HG02678 (cell line): ENCODE data around the gene MISP.
"Not testable (repeated sequence)": the region's sequence is repeated elsewhere in the genome, so short reads cannot be mapped to it uniquely, and the experiment has no call there.

ENCODE experiments used
- ATAC-seq: cut with Tn5 transposase; IDR thresholded peaks from one replicate; pipeline ENCODE4 v1.9.1; 2021; ENCODE audit warnings: mild to moderate bottlenecking, moderate library complexity; ENCODE audit not compliant: unreplicated experiment

MISP gene

DNA sequence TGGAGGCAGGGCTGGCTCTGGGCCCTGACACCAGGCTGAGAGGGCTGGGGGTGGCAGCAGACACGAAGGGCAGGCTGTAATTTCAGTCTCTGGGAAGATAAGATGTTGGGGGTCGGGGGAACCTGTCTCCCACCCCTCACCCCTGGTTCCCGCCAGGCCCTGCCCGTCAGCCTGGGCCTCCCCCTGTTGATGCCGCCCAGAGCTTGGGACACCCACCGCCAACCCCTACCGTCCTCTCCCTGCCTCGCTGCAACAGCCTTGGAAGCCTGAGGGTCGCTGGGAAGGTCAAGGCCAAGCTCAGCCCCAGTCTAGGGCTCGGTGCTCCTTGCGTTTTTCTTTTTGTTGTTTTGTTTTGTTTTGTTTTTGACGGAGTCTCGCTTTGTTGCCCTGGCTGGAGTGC is 27.7 kb upstream of the MISP start:
- ATAC-seq, result no peak

- ATAC-seq, result no peak
These were observed 27.2 kb upstream of the MISP start for GRCh38 chr19:723714-724113.

GRCh38 chr19:725461-726089 is 25.3 kb upstream of the MISP start:
- ATAC-seq, result no peak

- ATAC-seq, result no peak
These were observed 23.6 kb upstream of the MISP start for GRCh38 chr19:726993-727956.

- ATAC-seq, result no peak
These were observed 22.9 kb upstream of the MISP start for GRCh38 chr19:728011-728410.

DNA sequence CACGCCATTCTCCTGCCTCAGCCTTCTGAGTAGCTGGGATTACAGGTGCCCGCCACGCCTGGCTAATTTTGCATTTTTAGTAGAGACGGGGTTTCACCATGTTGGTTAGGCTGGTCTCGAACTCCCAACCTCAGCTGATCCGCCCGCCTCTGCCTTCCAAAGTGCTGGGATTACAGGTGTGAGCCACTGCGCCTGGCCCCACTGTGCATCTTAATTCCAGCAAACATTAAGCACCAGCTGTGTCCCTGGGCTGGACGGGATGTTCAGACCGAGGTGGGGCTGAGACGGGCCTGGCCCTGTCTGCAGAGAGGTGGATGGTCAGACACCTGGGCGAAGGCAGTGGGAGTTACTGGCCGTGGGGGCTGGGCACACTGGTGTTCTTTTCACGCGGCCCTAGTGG is 21.3 kb upstream of the MISP start:
- ATAC-seq, result not testable (repeated sequence)

DNA sequence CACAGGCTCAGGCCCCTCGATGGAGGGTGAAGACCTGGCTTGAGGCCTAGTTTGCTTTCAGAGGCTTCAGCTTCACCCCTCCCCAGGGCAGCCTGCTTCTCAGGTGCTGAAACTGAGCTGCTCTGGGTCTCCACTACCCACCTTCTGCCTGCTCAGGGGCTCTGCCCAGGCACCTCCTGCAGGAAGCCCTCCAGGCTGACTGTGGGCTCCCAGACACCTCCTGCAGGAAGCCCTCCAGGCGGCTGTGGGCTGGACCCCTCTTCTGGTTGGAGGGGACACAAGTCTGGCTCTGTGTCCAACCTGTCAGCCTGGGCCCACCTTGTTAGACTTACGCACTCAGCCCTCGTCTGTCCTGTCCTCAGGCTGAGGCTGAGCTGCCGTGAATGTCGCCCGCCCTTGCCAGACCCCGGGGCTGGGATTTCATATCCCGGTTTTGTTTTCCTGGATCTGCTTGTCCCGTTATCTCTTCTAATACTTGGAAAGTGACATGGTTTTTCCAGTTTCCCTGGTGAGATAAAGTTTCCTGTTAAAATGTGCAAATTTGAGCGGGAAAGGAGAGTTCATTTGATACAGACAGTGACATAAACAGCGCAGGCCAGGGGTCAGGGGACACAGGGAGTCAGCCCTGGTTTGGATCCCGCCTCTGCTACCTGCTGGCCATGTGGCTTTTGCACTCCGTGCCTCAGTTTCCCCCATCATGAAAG is 20.8 kb upstream of the MISP start:
- ATAC-seq, result no peak

DNA sequence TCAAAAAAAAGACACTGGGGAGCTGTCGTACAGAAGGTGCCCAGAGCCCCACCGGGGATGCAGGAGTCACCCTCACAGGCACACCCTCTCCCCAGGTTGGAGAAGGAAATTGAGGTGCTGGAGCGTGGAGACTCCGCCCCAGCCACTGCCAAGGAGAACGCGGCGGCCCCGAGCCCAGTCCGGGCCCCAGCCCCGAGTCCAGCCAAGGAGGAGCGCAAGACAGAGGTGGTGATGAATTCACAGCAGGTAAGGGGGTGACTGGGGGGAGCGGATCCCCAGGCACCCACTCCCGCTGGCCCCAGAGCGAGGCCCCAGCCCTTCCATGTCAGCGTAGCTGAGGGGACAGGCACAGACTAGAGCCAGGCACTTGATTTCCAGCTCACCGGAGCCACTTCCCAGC is 19.9 kb upstream of the MISP start:
- ATAC-seq, result no peak

DNA sequence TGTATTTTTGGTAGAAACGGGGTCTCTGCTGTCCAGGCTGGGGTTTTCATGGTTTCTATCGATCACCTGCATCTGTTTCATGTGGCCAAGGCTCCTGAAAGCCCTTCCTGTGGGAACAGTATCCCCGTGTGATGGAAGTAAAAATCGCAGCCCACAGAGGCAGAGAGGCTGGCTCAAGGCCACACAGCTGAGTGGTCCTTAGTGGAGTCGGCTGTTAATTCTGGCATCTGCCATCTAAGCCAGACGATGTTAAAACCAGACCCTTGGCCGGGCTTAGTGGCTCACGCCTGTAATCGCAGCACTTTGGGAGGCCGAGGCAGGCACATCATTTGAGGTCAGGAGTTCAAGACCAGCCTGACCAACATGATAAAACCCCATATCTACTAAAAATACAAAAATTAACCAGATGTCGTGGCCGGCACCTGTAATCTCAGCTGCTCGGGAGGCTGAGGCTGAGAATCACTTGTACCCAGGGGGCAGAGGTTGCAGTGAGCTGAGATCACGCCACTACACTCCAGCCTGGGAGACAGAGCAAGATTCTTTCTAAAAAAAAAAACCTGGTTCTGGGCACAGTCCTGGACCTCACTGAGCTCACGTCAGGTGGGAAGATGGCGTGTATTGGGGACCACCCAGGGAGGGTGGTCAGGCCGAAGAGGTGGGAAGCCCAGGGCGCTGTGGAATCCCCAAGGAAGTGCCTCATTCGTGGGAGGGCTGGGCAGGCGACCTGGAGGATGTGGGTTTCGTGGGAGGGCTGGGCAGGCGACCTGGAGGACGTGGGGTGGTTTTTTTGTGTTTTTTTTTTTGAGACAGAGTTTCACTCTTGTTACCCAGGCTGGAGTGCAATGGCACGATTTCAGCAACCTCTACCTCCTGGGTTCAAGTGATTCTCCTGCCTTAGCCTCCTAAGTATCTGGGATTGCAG is 18.5 kb upstream of the MISP start:
- ATAC-seq, result no peak

DNA sequence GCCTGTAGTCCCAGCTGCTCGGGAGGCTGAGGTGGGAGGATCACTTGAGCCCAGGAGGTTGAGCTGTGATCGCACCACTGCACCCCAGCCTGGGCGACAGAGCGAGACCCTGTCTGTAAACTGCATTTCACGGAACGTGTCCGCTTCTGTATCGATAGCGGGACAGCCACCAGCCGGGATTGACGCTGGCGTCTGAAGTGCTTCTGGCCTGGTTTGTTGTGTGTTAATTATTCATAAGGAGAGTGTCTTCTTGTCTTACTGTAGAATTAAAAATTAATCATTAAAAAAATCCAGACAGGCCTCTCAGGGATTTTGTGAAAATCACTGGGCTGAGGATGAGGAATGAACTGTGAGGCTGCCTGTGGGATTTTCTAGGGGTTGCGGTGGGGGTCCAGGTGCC is 16.2 kb upstream of the MISP start:
- no peak for ATAC-seq

DNA sequence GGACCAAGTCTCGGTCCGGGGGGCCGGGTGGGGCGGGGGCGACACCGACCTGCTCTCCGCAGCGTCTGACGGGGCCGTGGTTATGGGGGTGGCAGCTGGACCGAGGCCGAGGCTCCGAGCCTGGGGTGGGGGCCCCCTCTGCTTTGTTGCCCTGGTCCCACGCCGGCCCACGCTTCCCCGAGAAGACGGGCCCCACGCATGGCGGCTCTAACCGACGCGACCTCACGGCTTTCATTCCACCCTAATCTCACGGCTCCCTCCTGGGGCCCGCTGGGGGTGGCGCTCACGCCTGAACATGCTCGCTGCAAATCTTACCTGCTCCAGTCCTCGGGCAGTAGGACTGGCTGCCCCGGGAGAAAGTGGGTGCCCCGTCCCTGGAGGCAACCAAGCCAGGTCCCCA is 14.8 kb upstream of the MISP start:
- no peak for ATAC-seq

GRCh38 chr19:737591-738093 is 13.3 kb upstream of the MISP start:
- ATAC-seq, result no peak

- no peak for ATAC-seq
These were observed 12.3 kb upstream of the MISP start for GRCh38 chr19:738509-739128.

DNA sequence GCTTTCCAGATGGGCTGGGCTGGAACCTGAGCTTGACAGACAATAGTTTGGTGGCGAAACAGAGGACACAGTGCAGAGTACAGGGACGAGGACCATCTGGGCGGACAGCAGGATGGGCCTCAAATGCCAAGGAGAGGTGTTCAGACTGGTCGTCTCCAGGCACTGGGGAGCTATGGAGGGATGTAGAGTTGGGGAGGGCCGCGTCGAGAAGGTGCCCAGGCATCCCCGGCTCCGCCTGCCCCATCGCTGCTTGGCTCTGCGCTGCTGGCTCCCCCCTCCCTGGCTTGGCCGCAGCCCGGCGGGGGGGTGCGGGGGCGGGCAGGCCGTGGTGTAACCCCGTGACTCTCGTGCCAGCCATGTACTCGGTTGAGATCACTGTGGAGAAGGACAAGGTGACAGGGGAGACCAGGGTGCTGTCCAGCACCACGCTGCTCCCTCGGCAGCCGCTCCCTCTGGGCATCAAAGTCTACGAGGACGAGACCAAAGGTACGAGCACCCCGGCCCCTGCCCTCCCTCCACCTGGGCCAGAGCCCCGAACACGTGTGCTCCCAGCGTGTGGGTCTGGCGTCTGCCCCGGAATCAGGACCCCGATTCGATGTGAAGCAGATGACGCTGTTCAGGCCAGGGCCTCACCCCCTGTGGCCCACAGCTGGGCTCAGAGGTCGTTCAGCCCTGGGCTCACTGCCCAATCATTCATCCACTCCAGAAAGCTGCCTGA is 10.8 kb upstream of the MISP start:
- no peak for ATAC-seq

DNA sequence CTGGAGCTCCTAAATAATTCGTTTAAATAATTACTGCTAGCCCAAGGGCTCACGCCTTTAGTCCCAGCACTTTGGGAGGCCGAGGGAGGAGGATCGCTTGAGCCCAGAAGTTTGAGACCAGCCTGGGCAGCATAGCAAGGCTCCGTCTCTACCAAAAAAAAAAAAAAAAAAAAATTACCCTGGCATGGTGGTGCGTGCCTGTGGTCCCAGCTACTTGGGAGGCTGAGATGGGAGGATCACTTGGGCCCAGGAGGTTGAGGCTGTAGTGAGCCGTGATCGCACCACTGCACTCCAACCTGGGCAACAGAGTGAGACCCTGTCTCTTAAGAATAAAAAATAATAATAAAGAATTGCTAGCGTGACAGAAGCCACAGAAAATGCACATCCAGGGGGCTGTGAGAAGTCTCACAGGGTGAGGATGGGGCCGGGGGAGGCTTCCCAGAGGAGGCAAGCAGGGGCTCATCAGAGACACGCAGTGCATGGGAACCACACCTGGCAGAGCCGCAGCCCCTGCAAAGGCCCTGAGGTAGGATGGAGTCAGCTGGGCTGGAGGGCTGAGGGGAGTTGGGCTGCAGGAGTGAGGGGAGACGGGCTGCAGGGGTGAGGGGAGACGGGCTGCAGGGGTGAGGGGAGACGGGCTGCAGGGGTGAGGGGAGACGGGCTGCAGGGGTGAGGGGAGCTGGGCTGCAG is 10.0 kb upstream of the MISP start:
- ATAC-seq, result not testable (repeated sequence)

- ATAC-seq, result no peak
These were observed 9.3 kb upstream of the MISP start for GRCh38 chr19:741506-742131.

DNA sequence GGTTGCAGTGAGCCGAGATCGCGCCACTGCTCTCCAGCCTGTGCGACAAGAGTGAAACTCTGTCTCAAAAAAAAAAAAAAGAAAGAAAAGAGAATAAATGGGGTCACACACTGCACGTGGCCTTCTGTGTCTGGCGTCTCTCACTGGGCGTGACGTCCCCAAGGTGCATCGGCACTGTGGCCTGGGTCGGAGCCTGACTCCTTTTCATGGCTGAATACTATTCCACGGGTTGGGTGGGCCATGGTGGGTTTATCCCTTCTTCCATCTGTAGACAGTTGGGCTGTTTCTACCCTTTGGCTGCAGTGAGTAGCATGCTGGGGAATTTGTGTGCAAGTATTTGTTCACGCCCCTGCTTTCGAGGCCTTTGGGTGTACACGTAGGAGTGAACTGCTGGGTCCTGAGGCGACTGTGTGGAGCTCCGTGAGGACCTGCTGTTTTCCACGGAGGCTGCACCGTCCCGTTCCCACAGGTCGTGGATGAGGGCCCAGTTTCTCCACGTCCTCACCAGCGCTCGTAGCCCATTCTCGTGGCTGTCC is 8.3 kb upstream of the MISP start:
- ATAC-seq, result no peak

- ATAC-seq, result no peak
These were observed 7.7 kb upstream of the MISP start for GRCh38 chr19:743168-743687.
